Skeletal muscle satellite cell (primary cell): ENCODE results near the gene FAM124A. TPM values are rescaled to one million over a fixed set of nuclear protein-coding genes. Genes with fewer than 3 reads are reported as not detected.

ENCODE experiments used
- H3K27me3 ChIP-seq: 2 replicates; pipeline ENCODE4 v1.7.0; 2013; ENCODE audit warnings: low read length; ENCODE audit not compliant: control insufficient read depth, insufficient read depth
- H3K36me3 ChIP-seq: 2 replicates; pipeline ENCODE4 v1.7.0; 2013; ENCODE audit warnings: mild to moderate bottlenecking, control low read depth, low read length; ENCODE audit not compliant: insufficient read depth
- H3K4me1 ChIP-seq: 2 replicates; pipeline ENCODE4 v1.7.0; 2013; ENCODE audit warnings: low read length; ENCODE audit not compliant: control insufficient read depth, insufficient read depth
- H3K4me2 ChIP-seq: 2 replicates; pipeline ENCODE4 v1.7.0; 2013; ENCODE audit warnings: mild to moderate bottlenecking, low read length
- H3K4me3 ChIP-seq: 2 replicates; pipeline ENCODE4 v1.7.0; 2013; ENCODE audit warnings: low read length
- H3K9ac ChIP-seq: 2 replicates; pipeline ENCODE4 v1.7.0; 2013; ENCODE audit warnings: mild to moderate bottlenecking, low read depth, low read length, moderate library complexity
- H3K9me3 ChIP-seq: replicated peaks from 2 replicates; pipeline ENCODE4 v1.7.0; 2013; ENCODE audit warnings: mild to moderate bottlenecking, control low read depth, low read length
- total RNA-seq: library from RNA; depleted of rRNA; stranded (reverse); fragments of >200 nt; gene quantifications from 2 replicates; pipeline ENCODE4 v1.2.3, GENCODE V29; 2012; rRNA removed

Gene FAM124A, protein sequence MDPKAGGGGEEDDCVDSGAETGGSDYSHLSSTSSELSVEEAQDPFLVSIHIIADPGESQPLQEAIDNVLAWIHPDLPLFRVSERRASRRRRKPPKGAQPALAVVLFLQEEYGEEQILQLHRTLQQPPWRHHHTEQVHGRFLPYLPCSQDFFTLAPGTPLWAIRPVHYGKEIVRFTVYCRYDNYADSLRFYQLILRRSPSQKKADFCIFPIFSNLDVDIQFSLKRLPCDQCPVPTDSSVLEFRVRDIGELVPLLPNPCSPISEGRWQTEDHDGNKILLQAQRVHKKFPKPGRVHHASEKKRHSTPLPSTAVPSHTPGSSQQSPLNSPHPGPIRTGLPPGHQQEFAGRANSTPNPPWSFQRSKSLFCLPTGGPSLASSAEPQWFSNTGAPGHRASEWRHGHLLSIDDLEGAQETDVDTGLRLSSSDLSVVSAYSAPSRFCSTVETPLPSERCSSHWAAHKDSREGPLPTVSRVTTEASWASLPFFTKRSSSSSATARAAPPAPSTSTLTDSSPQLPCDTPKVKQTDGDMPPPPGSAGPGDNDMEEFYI
- total RNA-seq: 0.51 and 0.87 TPM in 2 replicates

DNA sequence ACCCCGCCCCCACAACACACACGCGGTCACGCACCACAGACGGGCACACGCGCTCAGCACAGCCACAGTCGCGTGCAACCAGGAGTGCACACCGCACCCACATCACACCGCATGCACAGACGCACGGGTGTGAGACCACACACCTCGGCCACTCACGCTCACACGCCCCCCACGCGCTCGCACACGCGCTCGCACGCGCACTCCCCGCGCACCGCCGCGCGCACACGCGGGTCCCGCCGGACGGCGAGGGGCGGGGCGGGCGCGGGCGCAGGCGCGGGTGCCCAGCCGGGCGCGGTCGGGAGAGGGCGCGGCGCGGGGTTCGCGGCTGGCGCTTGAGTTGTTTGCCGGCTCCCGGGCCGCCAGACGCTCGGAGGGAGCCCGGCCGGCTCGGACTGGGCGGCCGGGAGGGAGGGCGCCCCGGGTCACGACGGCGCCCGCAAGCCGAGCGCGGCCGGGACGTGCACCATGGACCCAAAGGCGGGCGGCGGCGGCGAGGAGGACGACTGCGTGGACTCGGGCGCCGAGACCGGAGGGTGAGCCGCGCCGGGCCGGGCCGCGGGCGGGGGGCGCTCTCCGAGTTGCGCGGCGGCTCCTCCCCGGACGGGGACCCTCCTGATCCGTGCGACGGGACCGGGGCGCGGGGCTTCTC lies at the start of gene FAM124A:
Gene FAM124A (plus strand): TSS at position 362 of the 649 bp plus-strand sequence. CDS start 104 bp downstream, at position 466.
- peaks cover 9% of the 10 kb centered on the region for H3K4me1 ChIP-seq
- peaks cover 72% of the 10 kb centered on the region for H3K27me3 ChIP-seq
- H3K4me3 ChIP-seq: peak within 1 kb of the TSS; percentile 80
- H3K4me2 ChIP-seq: peak within 1 kb of the TSS; percentile 99
- no peaks in the 10 kb centered on the region for H3K36me3 ChIP-seq
- H3K9me3 ChIP-seq: no peaks in the 10 kb centered on the region
- peak within 1 kb of the TSS; percentile 42 for H3K9ac ChIP-seq

GRCh38 chr13:51175021-51175420 lies 47.2 kb upstream of the FAM124A start:
- no peak overlapping the region for H3K4me3 ChIP-seq
- H3K4me1 ChIP-seq: no peaks in the 10 kb centered on the region
- H3K4me2 ChIP-seq: no peak overlapping the region
- H3K27me3 ChIP-seq: peaks cover 35% of the 10 kb centered on the region
- no peaks in the 10 kb centered on the region for H3K36me3 ChIP-seq
- no peak overlapping the region for H3K9ac ChIP-seq
- no peaks in the 10 kb centered on the region for H3K9me3 ChIP-seq

DNA sequence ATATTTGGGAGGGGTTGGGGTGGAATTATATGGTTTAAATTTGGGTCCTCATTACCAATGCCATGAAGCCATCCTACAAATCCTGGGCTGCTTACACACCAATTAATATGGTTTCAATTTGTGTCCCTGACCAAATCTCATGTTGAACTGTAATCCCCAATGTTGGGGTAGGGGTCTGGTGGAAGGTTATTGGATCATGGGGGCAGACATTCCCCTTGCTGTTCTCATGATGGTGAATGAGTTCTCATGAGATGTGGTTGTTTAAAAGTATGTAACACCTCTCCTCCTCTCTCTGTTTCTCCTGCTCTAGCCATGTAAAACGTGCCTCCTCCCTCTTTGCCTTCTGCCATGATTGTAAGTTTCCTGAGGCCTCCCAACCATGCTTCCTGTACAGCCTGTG lies 46.6 kb upstream of the FAM124A start:
- Histone ChIP-seq H3K27me3 (peaks cover 40% of the 10 kb centered on the region), H3K4me1 (no peaks in the 10 kb centered on the region), H3K4me3 (no peak overlapping the region), H3K36me3 (no peaks in the 10 kb centered on the region), H3K9ac (no peak overlapping the region), H3K4me2 (no peak overlapping the region), H3K9me3 (no peaks in the 10 kb centered on the region)

GRCh38 chr13:51177188-51177587 lies 45.0 kb upstream of the FAM124A start:
- no peak overlapping the region for H3K4me3 ChIP-seq
- no peak overlapping the region for H3K4me2 ChIP-seq

GRCh38 chr13:51178456-51179074 lies 43.6 kb upstream of the FAM124A start:
- Histone ChIP-seq H3K9ac (no peak overlapping the region), H3K9me3 (no peaks in the 10 kb centered on the region), H3K4me2 (no peak overlapping the region), H3K27me3 (peaks cover 64% of the 10 kb centered on the region), H3K36me3 (no peaks in the 10 kb centered on the region), H3K4me3 (no peak overlapping the region), H3K4me1 (no peaks in the 10 kb centered on the region)

More at GRCh38 chr13:51177188-51177587, 45.0 kb upstream of the FAM124A start:
- Histone ChIP-seq H3K9ac (no peak overlapping the region), H3K36me3 (no peaks in the 10 kb centered on the region), H3K4me1 (no peaks in the 10 kb centered on the region), H3K9me3 (no peaks in the 10 kb centered on the region), H3K27me3 (peaks cover 52% of the 10 kb centered on the region)

GRCh38 chr13:51179432-51179971 lies 42.7 kb upstream of the FAM124A start:
- H3K4me3 ChIP-seq: no peak overlapping the region
- peaks cover 71% of the 10 kb centered on the region for H3K27me3 ChIP-seq
- H3K9ac ChIP-seq: no peak overlapping the region
- H3K36me3 ChIP-seq: no peaks in the 10 kb centered on the region
- H3K4me2 ChIP-seq: no peak overlapping the region
- no peaks in the 10 kb centered on the region for H3K9me3 ChIP-seq
- no peaks in the 10 kb centered on the region for H3K4me1 ChIP-seq

GRCh38 chr13:51180853-51181511 lies 41.2 kb upstream of the FAM124A start:
- Histone ChIP-seq H3K9me3 (no peaks in the 10 kb centered on the region), H3K4me1 (no peaks in the 10 kb centered on the region), H3K4me2 (no peak overlapping the region), H3K36me3 (no peaks in the 10 kb centered on the region), H3K4me3 (no peak overlapping the region), H3K9ac (no peak overlapping the region), H3K27me3 (peaks cover 72% of the 10 kb centered on the region)

- Histone ChIP-seq H3K4me1 (no peaks in the 10 kb centered on the region), H3K27me3 (peaks cover 79% of the 10 kb centered on the region), H3K4me2 (no peak overlapping the region), H3K9ac (no peak overlapping the region), H3K9me3 (no peaks in the 10 kb centered on the region), H3K4me3 (no peak overlapping the region), H3K36me3 (no peaks in the 10 kb centered on the region)
These were observed 40.3 kb upstream of the FAM124A start for GRCh38 chr13:51181786-51182383.

DNA sequence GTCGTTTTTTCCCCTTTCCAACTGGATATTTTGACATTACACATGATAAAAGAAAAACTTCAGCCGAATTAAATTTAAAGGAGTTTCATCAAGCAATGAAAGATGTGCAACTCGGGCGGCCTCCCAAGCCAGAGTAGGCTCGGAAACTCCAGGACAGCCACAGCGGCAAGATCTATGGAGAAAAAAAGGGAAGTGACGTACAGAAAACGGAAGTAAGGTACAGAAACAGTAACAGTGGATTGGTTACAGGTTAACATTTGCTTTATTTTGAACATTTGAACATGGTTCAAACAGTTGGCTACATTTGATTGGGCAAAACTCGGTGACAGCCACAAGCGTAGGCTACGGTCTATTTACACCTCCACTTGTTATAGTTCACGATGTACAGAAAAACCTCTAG lies 30.5 kb upstream of the FAM124A start:
- Histone ChIP-seq H3K27me3 (peaks cover 41% of the 10 kb centered on the region), H3K36me3 (no peaks in the 10 kb centered on the region), H3K9me3 (no peaks in the 10 kb centered on the region), H3K4me1 (no peaks in the 10 kb centered on the region), H3K9ac (no peak overlapping the region), H3K4me3 (no peak overlapping the region), H3K4me2 (no peak overlapping the region)

DNA sequence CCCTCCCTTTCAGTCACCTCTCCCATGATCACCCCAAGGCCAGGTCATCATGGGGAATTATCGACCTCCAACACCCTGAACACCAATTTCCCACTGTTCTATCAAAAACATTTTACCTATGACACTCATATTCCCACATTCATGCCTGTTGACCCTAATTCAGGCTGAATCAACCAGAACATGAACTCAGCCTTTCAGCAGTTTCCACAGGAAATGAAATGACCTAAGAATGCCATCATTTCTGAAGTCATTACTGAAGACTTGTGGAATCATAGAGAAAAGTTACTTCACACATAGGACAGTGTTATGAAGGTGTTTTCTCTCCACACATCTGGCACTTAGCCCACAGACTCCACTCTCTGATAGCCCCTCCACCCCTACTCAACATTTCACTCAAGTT lies 29.9 kb upstream of the FAM124A start:
- Histone ChIP-seq H3K4me2 (no peak overlapping the region), H3K4me1 (no peaks in the 10 kb centered on the region), H3K4me3 (no peak overlapping the region), H3K9me3 (no peaks in the 10 kb centered on the region), H3K9ac (no peak overlapping the region), H3K36me3 (no peaks in the 10 kb centered on the region), H3K27me3 (peaks cover 35% of the 10 kb centered on the region)
